CD4-positive, alpha-beta T cell treated with Interleukin-1 beta for 1 hour (primary cell): Measurements from ENCODE around the gene CRLF1.

ENCODE experiments used
- DNase-seq, 2 donors: peaks; one replicate each; pipeline ENCODE4 v3.0.0-alpha.2; 2020 to 2022

CRLF1 gene, protein sequence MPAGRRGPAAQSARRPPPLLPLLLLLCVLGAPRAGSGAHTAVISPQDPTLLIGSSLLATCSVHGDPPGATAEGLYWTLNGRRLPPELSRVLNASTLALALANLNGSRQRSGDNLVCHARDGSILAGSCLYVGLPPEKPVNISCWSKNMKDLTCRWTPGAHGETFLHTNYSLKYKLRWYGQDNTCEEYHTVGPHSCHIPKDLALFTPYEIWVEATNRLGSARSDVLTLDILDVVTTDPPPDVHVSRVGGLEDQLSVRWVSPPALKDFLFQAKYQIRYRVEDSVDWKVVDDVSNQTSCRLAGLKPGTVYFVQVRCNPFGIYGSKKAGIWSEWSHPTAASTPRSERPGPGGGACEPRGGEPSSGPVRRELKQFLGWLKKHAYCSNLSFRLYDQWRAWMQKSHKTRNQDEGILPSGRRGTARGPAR

DNA sequence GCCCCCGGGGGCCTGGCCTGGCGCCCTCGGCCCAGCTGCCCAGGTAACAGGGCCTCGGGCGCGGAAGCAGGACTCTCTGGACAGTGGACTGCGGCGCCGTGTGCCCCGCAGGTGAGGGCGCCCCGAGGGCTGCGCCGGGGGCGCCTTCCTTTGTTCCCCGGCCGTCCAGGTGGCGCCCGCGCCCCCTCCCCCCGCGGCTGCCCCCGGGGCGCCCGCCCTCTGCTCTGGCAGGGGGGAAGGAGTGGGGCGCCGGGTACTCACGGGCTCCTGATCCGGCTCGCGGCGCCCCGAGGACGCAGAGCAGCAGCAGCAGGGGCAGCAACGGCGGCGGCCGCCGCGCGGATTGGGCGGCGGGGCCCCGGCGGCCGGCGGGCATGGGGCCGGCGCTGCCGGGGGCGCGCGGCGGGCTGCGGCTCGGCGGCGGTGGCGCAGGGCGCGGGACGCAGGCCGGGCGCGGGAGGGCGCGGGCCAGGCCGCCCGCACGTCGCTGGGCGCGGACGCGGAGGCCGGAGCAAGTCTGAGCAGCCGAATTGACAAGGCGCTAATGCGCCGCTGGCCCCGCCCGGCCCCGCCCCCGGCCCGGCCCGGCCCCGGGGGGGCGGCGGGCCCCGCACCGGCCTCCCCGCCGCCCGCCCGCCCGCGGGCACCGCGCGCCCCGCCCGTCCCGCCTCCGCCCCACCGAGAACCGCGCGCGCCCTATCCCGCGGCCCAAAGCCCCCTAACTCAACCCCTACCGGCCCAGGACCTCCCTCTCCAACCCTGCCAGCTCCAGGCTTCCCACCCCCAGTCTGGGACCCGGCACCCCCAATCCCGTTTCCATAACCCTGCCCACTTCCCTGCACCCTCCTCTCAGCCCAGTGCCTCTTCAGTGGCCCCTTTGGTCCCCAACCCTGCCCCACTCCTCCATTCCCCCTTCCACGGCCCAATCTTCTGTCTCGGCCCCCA is at the start of gene CRLF1:
CRLF1 (minus strand) TSS at position 519 of the 945 bp plus-strand sequence; CDS start at position 376, 143 bp downstream.
- DNase-seq, result no peak

DNA sequence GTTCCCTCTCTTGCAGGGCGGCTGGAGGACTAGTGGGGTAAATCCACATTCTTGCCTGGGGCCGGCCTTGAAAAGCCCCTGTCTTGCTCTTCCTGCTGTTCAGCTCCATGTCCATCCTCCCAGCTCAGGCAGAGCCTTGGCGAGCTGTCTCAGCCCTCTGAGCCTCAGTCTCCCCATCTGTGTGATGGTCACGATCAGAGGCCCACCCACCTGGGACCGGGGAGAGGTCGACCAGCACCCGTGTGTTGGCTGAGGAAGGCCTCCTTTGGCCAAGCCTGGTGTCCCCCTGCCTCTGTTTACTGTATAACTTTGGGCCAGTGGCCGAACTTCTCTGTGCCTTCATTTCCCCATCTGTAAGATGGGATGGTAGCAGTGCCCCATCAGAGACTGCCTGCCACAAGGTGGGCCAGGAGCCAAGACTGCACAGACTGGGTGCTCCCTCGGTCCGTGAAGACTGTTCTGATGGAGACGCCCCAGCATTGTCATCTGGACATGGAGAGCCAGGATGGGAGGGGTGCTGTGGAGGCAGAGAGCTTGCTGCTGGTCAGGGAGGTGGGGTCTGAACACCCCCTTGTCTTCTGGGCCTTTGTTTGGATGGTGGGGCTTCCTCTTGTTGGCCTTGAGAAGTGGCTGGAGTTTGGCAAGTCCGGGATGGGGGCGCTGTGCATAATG is 48.7 kb upstream of the CRLF1 start:
- DNase-seq, result no peak

DNA sequence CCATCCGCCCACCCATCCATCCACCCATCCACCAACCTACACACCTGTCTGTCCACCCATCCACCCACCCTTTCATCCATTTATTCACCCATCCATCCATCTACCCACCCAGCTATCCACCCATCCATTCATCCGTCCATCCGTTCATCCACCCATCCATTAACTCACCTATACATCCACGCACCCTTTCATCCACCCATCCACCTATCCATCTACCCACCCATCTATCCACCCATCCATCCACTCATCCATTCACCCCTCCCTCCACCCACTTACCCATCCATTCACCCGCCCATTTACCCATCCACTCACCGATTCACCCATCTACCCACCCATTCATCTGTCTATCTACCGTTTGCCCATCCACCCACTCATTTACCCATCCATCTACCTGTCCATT is 47.9 kb upstream of the CRLF1 start:
- no peak for DNase-seq

DNA sequence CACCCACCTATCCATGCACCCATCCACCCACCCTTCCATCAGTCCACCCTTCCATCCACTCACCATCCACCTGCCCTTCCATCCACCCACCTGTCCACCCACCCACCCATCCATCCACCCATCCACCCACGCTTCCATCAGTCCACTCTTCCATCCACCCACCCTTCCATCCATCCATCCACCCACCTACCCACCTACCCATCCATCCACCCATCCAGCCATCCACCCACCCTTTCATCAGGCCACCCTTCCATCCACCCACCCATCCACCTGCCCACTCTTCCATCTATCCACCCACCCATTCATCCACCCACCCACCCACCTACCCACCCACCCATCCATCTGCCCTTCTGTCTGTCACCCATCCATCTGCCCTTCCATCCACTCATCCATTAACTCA is 47.3 kb upstream of the CRLF1 start:
- DNase-seq, result no peak

DNA sequence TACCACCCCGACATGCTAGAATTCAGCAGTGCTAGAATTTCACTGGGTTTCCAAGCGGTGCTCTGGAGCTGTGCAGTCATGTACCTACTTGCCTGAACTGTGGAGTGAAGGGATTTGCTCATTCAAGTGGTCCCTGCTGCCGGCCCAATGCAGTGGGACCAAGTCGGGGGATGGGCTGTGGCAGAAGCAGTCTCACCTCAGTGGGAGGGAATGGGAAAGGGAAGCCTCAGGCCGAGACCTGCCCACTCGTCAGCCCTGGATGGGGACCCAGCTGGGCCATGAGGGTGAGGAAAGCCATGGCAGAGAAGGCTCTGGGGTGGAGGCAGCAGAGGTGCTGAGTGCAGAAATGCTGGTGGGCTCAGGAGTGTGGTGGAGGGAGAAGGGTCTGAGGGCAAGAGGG is 45.1 kb upstream of the CRLF1 start:
- no peak for DNase-seq

DNA sequence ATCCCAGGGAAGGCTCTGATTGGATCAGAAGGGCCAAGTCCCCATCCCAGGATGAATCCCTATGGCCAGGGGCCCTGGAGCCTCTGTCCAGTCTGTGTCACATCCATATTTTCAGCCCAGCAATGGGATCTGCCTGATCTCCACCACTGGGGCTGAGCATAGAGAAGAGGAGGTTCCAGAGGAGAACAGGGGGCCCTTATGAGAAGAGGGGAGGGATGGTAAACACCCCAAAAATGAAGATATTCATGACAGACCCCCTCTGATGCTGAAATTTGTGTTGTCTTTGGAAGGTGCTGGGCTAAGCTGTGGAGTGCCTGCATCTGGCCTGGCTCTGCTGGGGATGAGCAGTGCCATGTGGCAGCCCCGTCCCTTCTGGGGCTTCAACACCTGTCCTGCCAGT is 44.7 kb upstream of the CRLF1 start:
- no peak for DNase-seq

DNA sequence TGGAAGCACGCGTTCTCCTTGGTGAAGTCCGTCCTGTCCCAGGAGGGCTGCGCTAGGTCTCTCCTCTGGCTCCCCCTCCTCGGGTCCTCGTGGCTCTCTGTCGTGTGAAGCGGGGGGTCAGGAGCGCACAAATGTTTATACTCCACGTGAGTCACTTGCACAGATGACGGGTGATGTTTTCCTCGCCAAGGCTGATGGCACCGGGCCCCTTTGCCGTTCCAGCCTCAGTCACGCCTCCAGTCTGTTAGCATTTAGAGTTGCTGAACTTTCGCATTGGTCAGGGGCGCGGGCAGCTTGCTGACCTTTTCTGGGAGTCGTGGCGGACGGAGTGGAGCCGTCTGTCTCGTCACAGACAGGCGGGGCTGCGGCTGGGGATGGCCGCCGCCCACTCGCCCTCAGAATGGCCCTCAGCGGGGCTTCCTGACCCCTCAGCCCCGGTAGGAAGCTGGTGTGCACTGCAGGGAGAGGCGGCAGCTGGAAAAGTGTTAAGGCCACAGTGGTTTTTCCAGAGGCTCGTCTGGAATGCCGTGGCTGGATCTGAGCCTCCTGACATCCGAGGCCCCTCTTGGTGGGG is 44.0 kb upstream of the CRLF1 start:
- no peak for DNase-seq

DNA sequence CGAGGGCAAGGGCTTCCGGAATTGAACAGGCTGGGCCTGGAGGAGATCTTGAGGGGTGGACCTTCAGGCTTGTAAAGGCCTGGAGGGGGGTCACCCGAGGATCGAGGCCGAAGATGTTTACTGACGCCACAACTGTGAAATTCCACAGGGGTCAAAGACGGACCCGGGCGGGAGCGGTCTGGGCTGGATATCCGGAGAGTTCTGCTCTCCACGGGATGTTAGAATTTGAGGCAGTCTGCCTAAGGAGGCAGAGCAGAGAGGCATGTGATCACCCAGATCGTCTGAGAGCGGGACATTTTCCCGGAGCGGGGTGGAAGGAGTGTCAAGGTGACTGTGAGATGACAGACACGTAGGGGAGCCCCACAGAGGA is 43.4 kb upstream of the CRLF1 start:
- DNase-seq, result no peak

DNA sequence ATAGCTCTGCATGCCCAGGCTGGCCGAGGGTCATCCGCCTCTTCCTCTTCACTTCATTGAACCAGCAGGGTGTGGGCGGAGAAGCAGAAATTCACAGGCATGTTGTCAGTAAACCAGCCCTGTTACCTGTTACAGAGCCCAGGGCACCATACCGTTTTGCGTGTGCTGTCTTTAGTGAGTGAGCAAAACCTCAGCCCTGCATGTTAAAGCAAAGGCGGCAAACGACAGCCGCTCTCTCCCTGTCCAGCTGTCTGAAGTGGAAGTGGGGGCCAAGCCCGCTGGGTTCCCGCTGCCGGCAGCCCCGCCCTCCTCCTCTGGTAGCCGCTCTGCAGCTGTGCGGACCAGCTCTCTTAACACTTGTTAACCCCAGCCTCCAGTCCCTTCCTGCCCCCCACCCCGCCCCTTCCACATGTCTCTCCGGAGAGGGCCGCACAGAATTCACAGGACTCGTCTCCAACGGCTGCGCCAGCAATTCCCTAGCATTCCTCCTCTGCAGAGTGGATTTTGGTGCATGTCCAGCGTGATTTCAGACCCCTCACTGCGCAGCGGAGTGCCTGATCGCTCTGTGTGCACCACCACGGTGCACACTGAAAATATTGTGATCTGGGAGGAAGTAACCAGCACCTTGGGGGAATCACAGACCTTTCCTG is 42.9 kb upstream of the CRLF1 start:
- DNase-seq, result no peak

DNA sequence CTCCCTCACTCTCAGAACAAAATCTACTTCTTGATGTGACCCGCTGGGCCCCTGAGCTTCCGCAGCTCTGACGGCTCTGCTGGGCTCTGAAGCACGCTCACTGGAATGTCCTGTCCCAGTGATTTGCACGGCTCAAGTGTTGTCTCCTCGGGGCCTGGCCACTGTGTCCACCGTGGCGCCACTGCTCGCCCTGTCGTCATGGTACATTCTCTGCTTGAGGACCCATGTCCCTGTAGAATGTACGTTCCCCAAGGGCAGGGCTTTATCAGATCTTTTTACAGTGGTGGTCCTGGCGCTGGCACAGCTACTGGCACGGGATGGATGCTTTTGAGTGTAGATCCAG is 42.3 kb upstream of the CRLF1 start:
- DNase-seq, result no peak

DNA sequence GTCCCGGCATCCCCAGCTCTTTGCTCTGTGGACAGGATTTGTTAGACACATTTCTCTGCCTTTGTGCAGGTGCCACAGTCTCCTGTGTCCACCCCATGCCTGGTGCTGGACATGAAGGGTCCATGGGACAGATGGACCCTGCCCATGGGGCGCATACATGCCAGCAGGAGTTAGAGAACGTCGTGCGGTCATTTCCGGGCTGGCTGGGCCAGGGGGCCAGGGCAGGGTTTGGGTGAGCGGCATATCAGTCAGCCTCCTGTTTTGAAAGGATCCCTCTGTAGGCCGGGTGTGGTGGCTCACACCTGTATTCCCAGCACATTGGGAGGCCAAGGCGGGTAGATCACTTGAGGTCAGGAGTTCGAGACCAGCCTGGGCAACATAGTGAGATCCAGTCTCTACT is 41.2 kb upstream of the CRLF1 start:
- no peak for DNase-seq

DNA sequence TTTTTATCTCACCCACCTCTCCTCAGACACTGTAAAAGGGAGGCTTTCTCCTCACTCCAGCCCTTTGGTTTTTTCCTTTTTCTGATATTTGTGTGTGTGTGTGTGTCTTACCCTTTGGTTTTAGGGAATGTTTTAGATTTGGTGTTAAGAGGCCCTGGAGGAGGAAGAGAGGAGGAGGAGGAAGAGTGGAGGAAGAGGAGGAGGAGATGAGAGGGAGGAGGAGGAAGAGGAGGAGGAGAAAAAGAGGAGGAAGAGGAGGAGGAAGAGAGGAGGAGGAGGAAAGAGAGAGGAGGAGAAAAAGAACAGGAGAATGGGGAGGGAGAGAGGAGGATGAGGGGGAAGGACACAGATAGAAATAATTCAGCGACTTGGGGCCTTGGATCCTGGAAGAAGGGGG is 40.8 kb upstream of the CRLF1 start:
- DNase-seq, result no peak

DNA sequence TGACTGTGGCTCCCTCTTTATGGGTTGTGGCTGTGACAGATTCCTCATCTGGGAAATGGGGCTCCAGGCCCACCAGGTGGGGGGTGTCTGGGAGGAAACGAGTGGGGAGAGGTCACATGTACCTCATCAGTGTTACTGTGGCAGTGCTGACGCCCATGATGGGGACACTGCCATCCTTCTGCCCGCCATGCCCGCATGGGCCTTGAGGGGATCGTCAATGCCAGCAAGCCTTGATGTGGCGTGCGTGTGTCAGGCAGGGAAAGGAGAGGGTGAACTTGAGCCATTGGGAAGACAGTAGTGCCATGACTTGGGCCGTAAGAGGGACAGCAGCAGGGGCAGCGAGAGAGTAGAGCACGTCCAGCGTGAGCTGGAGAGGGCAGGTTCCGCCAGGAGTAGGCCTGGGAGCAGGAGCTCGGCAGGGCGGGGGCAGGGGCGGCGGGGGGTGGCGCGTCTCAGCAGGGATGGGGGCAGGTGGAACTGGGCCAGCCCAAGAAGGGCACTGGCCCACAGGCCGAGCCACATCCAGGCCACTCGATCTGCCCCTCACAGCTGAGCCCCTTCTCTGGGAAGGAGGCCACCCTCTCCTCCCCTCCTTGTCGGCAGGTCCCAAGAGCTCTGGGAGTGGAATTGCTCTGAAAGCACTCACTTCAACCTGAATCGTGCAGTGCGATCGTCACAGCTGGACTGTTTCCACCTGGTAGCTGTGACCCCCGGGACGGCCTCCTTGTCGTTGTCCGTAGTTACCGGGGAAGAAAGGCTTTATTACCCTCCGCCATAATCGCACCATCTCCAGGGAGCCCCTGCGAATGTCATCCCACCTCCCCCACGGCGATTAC is 40.2 kb upstream of the CRLF1 start:
- no peak for DNase-seq

DNA sequence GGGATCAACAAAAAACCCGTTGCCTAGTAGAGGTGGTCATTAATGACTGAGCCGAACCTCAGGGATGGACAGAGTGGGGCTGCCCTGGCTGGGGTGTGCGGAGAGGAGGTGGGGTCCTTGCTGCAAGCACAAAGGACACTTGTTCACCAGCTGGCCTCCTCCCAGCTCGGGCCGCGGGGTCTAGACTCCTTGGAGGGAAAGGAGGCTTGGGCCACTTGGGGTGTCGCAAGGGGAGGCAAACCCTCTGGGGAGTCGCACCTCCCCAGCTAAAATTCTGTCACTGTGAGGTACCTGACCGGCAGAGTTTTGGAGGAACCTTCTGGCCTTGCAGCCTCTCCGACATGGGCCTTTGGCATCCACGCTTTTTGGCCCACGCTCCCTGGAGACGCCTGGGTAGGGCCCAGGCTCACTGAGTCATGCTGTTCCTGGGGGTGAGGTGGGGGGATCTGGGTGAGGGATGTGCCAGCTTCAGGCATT is 38.5 kb upstream of the CRLF1 start:
- no peak for DNase-seq

DNA sequence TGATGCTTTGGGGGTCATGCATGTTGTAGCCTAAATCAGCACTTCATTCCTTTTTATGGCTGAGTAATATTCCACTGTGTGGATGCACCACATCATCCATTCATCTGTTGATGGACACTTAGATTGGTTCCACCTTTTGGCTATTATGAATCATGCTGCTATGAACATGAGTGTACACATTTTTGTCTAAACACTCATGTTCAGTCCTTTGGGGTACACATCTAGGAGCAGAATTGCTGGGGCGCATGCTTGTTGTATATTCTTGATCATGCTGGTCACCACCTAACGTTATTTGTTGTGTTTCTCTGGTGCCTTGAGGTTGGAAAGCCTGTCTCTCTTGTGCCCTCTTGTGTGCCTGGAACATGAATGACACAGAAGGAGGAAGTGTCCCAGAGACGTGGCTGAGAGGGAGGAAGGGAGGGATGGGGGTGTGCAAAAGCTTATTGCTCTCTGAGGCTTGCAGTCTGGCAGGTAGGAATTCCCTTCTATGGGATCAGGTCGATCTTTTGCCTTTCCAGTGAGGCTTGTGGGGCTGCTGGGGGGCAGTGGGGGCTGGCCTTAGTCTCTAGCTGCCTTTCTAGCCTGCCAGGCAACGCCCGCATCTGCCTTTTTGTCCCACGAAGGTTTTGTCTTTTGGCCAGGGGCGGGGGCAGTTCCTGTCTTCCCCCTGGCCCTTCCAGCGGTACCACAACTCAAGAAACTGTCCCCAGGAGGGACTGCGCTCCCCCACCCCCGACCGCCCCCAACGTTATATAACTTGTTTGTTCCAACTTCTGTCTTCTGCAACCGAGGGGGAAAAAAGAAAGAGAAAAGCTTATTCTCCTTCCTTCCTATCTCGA is 37.8 kb upstream of the CRLF1 start:
- peak in 1 of 2 donors; percentile 23 for DNase-seq

DNA sequence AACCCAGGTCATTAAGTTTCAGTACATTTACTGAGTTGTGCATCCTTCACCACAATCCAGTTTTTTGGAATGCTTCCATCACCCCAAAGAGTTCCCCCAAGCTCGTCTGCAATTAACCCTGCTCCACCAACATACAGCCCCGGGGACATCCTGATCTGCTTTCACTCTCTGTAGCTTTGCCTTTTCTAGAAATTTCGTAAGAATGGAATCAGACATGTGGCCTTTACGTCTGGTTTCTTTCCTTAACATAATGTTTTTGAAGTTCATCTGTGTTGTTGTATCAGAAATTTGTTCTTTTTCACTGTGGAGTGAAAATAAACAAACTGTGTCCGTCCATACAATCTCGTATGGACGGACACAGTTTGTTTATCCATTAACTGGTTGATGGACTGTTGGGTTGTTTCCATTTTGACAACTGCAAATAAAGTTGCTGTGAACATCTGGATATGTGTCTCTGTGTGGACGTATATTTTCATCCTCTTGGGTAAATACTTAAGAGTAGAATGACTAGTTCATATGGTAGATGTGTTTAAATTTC is 33.2 kb upstream of the CRLF1 start:
- DNase-seq, result no peak

DNA sequence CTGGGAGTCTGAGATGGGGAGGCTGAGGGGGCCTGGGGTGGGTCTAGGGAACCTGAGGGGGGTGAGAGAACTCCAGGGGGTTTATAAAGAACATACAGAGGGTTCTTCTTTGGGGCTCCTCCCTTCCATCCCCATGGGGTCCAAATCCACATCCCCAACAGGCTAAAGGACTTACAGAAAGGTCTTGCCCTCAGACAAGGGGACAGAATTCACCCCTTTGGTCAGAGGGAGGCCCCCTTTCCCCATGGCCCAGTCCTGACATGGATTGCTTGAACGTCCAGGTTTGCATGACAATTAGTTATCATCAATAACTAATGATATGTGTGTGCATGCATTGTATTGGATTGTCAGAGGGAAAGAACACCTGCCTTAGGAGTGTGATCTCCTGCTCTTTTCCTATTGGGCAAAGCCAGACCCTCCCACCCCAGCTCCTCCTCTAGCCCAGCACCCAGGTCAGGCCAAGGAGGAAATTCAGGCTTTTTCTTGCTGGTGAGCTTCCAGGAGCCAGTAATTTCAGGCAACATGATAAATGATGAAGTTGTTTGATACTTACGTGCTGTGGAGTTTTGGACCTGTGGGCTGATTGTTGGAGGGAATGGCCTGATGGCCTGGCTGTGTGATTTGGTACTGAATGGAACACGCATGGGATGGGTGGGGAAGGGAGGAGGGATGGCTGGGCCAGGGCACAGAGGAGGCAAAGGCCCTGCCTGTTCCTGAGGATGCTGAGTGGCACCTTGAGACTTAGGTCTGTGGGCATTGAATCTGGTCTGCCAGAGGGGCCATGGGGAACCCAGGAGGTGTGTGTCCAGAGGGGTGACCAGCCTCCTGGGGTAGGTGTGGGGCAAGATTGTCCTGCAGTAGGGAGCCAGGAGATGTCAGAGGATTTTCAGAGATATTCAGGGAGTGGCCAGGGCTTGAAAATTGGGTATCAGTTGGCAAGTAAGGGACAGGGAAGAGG is 31.4 kb upstream of the CRLF1 start:
- no peak for DNase-seq

DNA sequence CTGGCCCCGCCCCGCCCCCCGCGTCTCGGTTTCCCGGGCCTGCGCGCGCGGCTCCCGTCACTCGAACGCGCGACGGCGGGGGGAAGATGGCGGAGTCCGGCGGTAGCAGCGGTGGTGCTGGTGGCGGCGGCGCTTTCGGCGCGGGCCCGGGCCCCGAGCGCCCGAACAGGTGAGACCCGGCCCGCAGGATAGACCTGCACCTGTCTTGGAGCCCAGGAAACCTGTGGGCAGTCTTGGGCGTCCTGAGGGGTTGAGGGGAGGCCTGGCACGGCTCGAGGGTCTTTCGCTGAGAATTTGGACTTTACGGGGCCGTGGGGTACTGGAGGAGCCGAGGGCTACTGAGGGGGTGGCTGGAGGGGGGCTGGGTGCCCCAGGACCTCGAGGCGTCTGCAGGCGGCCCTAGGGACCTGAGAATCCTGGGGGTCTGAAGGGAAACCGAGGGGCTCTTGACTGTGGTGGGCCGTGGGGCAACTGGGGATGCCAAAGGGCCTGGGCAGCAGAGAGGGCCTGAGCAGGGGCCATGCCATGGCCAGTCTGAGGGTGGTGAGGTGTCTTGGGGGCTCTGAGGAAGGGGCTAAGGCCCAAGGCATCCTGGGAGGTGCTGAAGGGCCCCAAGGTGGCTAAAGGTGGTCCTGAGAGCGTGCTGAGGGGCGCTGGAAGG is 30.5 kb upstream of the CRLF1 start, which contains the start of gene KLHL26:
KLHL26 (plus strand) TSS at position 60 of the 661 bp plus-strand sequence; CDS start at position 87, 27 bp downstream.
- DNase-seq, result no peak
